Heart left ventricle (tissue), 13 donors: Measurements from ENCODE around the gene DOCK2.

Experiments
- POLR2A ChIP-seq, 2 donors: fragments of 450-650 bp; IDR thresholded peaks; one replicate each; pipeline ENCODE4 v1.6.1; 2017; ENCODE audit warnings: antibody characterized with exemption in 2 of 2, mild to moderate bottlenecking in 2 of 2, moderate library complexity in 2 of 2
- TF ChIP-seq, protein P1 (sequence below), 12 donors: fragments of 200-600 bp; sonication (generic) in 4 of 12; IDR thresholded peaks; one replicate each; pipeline versions ENCODE4 v1.5.0 to v1.8.0; 2018 to 2022; ENCODE audit warnings: antibody characterized with exemption in 12 of 12, mild to moderate bottlenecking in 5 of 12
- donor health status: ischemic (EF 13 %, LVEDD 7.1; RV severe dilation, severe dysfunction).
- donor health status: DM: no; HTN: yes; CAD: no.
- donor health status: DM: no; HTN: no; CAD: no.
- donor health status: ischemic (EF 25% LVEDD 6.9; RV normal size, moderate dysfunction).
- donor health status: ischemic (EF 25% LVEDD 5.7; RV mildly dilated, moderate dysfunction).
- donor health status: ischemic (EF 35%, LVEDD 5.7; RV mildly dilated, moderate dysfunction).
- donor health status: nonischemic (EF 11% LVEDD 7.7; RV severe dilation, severe dysfunction).
- donor health status: DM: yes; HTN: yes; CAD: no.
- donor health status: PGD.
- donor health status: ischemic (EF 29% LVEDD 5.4; RV normal size, mild dysfunction).
- donor health status: nonischemic (EF 23%, LVEDD 6.1; RV moderate dilation, normal function).

DNA sequence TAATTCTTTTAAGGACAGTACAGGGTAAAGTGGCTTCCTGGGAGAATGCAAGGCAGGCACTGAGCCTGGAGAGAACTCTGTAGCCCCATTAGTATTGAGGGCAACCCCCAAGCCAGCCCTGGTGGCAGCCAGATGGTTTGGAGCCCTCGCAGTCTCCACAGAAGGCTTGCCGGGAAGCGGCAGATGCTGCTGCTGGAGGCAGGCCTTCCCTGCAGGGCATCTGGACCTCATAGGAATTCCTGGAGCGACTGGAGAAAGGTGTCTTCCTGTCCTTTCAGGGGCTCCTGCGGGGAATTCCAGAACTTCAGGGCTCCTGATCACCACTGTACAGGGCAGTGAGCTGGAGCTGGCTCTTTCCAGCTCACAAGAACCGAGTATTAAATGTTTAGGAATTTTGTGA lies 175.7 kb downstream of the DOCK2 start:
- TF ChIP-seq POLR2A (IDR thresholded peaks at IDR 0.05) = no peak
- TF ChIP-seq, protein P1, sequence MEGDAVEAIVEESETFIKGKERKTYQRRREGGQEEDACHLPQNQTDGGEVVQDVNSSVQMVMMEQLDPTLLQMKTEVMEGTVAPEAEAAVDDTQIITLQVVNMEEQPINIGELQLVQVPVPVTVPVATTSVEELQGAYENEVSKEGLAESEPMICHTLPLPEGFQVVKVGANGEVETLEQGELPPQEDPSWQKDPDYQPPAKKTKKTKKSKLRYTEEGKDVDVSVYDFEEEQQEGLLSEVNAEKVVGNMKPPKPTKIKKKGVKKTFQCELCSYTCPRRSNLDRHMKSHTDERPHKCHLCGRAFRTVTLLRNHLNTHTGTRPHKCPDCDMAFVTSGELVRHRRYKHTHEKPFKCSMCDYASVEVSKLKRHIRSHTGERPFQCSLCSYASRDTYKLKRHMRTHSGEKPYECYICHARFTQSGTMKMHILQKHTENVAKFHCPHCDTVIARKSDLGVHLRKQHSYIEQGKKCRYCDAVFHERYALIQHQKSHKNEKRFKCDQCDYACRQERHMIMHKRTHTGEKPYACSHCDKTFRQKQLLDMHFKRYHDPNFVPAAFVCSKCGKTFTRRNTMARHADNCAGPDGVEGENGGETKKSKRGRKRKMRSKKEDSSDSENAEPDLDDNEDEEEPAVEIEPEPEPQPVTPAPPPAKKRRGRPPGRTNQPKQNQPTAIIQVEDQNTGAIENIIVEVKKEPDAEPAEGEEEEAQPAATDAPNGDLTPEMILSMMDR (IDR thresholded peaks at IDR 0.05) = no peak
